GM13976 (cell line): ENCODE results near the gene SETD6.
A peak's percentile ranks its signal among the peaks of the same experiment; 100 is the strongest.

ENCODE experiments used
- DNase-seq: peaks from one replicate; pipeline ENCODE4 v3.0.0; 2012; ENCODE audit warnings: low spot score
- CTCF ChIP-seq: IDR thresholded peaks from 2 replicates; pipeline ENCODE4 v1.5.1; 2012; ENCODE audit warnings: borderline replicate concordance, mild to moderate bottlenecking; ENCODE audit not compliant: insufficient read depth; ENCODE audit errors: extremely low read depth, missing control alignments, control extremely low read depth
- in situ Hi-C: fragments of 300-500 bp; cut with MboI; formaldehyde crosslinking; loops from one replicate; pipeline ENCODE4 v1.12.0; 2022; ENCODE audit warnings: low sequenced_read_pairs, mixed read lengths, inconsistent platforms; ENCODE audit not compliant: unreplicated experiment

The SETD6 gene

GRCh38 chr16:58492735-58493134 is 22.6 kb upstream of the SETD6 start:
- DNase-seq: no peak
- in situ Hi-C loops: loop anchor here (5.0 kb wide), 1 partner anchor 155 kb away; no protein-coding TSS in a partner anchor
- no peak for TF ChIP-seq CTCF

GRCh38 chr16:58493756-58494431 is 21.4 kb upstream of the SETD6 start:
- no peak for DNase-seq
- in situ Hi-C loops: loop anchor here (5.0 kb wide), 1 partner anchor 157 kb away; no protein-coding TSS in a partner anchor
- no peak for TF ChIP-seq CTCF

GRCh38 chr16:58494981-58495520 is 20.3 kb upstream of the SETD6 start:
- no peak for TF ChIP-seq CTCF
- peak; percentile 92 for DNase-seq
- in situ Hi-C loops: loop anchor here (5.0 kb wide), 1 partner anchor 158 kb away; no protein-coding TSS in a partner anchor

- no peak for TF ChIP-seq CTCF
- DNase-seq: no peak
- in situ Hi-C loops: no loop called here
Observed at GRCh38 chr16:58495521-58496331, 19.6 kb upstream of the SETD6 start.

GRCh38 chr16:58497468-58497867 is 17.8 kb upstream of the SETD6 start:
- DNase-seq: peak; percentile 23
- in situ Hi-C loops: no loop called here
- no peak for TF ChIP-seq CTCF

GRCh38 chr16:58497935-58498334 is 17.4 kb upstream of the SETD6 start:
- TF ChIP-seq CTCF: no peak
- in situ Hi-C loops: no loop called here
- DNase-seq: no peak
